A673 (cell line): ENCODE measurements around the gene SGMS1. TPM values are rescaled to one million over a fixed set of nuclear protein-coding genes. Genes with fewer than 3 reads are reported as not detected.

Experiments
- BruUV-seq: library from RNA; stranded (reverse); fragments of 400-500 nt; replicated peaks from 2 replicates; lab custom pipeline; 2021; lab: Mats Ljungman, UMichigan
- CTCF ChIA-PET: fragments of 300-600 bp; sonication (Branson Sonifier 250); formaldehyde crosslinking; loops from one replicate; lab custom pipeline; 2022; ENCODE audit warnings: antibody characterized with exemption; lab: Charles Lee
- POLR2A ChIA-PET: fragments of 300-600 bp; sonication (Branson Sonifier 250); formaldehyde crosslinking; loops from one replicate; lab custom pipeline; 2022; ENCODE audit warnings: antibody characterized with exemption; ENCODE audit not compliant: low non-redundant PET; lab: Charles Lee
- DNase-seq: peaks from one replicate; pipeline ENCODE4 v3.0.0-alpha.2; 2015; ENCODE audit warnings: low spot score
- H3K27ac ChIP-seq: fragments of 200-600 bp; sonication (generic); 2 replicates; pipeline ENCODE4 v1.5.1; 2016; ENCODE audit warnings: mixed run types, low read depth, mild to moderate bottlenecking, mixed read lengths, antibody characterized with exemption, low read length; ENCODE audit not compliant: poor library complexity, severe bottlenecking
- H3K27me3 ChIP-seq: fragments of 200-600 bp; sonication (generic); replicated peaks from 2 replicates; pipeline ENCODE4 v1.6.1; 2017; ENCODE audit warnings: mixed run types, low read depth, mild to moderate bottlenecking, mixed read lengths, antibody characterized with exemption, low read length; ENCODE audit not compliant: insufficient read depth, poor library complexity
- H3K36me3 ChIP-seq: fragments of 200-600 bp; sonication (generic); 2 replicates; pipeline ENCODE4 v1.6.1; 2016; ENCODE audit warnings: mixed run types, mild to moderate bottlenecking, mixed read lengths, antibody characterized with exemption, low read length; ENCODE audit not compliant: insufficient read depth, poor library complexity, severe bottlenecking
- H3K4me1 ChIP-seq: fragments of 200-600 bp; sonication (generic); 2 replicates; pipeline ENCODE4 v1.6.1; 2017; ENCODE audit warnings: mixed run types, mild to moderate bottlenecking, mixed read lengths, antibody characterized with exemption, low read length; ENCODE audit not compliant: insufficient read depth, poor library complexity, severe bottlenecking
- H3K4me3 ChIP-seq: fragments of 200-600 bp; sonication (generic); 2 replicates; pipeline ENCODE4 v1.5.1; 2016; ENCODE audit warnings: low read depth, mixed run types, mild to moderate bottlenecking, mixed read lengths, low read length; ENCODE audit not compliant: poor library complexity, severe bottlenecking
- H3K9me3 ChIP-seq: fragments of 200-600 bp; sonication (generic); 2 replicates; pipeline ENCODE4 v1.6.1; 2016; ENCODE audit warnings: mixed run types, low read depth, mild to moderate bottlenecking, mixed read lengths, antibody characterized with exemption, low read length; ENCODE audit not compliant: poor library complexity, severe bottlenecking
- EZH2 ChIP-seq: fragments of 200-600 bp; sonication (generic); IDR thresholded peaks from 2 replicates; pipeline ENCODE4 v1.6.1; 2017; ENCODE audit warnings: borderline replicate concordance, low read depth, mild to moderate bottlenecking, mixed read lengths, antibody characterized with exemption, low read length; ENCODE audit not compliant: poor library complexity, severe bottlenecking
- intact Hi-C: fragments of 100-400 bp; cut with micrococcal nuclease; formaldehyde crosslinking; loops from one replicate; pipeline ENCODE4 v1.10.0; 2022; ENCODE audit not compliant: unreplicated experiment
- total RNA-seq: library from RNA; stranded (reverse); gene quantifications from 2 replicates; pipeline ENCODE4 v1.2.3, GENCODE V29; 2021
- TF ChIP-seq, protein P1 (sequence below): fragments of 300-800, 200-600 bp; sonication (generic); conservative IDR thresholded peaks from 2 replicates; pipeline ENCODE4 v1.5.1; 2017; ENCODE audit warnings: low read depth, mild to moderate bottlenecking, antibody characterized with exemption, low read length, moderate library complexity, mixed read lengths

The SGMS1 gene
- total RNA-seq, 1 experiment from 2014 or later = 13.0 TPM

DNA sequence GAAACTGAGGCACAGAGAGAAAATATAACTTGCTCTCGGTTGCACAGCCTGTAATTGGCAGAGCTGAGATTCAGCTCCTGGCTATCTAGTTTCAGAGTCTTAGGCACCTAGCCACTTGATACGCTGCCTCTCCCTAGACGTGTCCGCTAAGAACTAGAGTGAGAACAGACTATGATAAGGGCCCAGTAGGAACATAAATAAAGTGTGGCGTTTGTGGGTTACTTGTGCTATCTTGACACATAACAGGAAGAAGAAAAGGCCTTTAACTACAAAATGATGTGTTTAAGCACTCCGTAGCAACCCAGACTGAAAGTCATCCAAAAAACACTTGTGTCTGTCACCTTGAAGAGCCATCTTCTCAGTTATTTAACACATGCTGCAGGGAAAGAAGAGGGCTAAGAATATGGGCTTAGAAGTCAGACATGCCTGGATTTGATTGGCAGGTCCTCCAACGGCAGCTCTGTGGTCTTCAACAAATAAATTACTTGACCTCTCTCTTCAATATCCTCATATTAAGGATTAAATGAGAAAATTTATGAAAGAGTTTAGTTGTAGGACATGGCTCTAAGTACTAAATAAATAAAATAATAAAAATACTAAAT, 96.2 kb downstream of the SGMS1 start:
- no peaks in the 10 kb centered on the region for H3K36me3 ChIP-seq
- DNase-seq = no peak
- TF ChIP-seq, protein P1, sequence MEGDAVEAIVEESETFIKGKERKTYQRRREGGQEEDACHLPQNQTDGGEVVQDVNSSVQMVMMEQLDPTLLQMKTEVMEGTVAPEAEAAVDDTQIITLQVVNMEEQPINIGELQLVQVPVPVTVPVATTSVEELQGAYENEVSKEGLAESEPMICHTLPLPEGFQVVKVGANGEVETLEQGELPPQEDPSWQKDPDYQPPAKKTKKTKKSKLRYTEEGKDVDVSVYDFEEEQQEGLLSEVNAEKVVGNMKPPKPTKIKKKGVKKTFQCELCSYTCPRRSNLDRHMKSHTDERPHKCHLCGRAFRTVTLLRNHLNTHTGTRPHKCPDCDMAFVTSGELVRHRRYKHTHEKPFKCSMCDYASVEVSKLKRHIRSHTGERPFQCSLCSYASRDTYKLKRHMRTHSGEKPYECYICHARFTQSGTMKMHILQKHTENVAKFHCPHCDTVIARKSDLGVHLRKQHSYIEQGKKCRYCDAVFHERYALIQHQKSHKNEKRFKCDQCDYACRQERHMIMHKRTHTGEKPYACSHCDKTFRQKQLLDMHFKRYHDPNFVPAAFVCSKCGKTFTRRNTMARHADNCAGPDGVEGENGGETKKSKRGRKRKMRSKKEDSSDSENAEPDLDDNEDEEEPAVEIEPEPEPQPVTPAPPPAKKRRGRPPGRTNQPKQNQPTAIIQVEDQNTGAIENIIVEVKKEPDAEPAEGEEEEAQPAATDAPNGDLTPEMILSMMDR = no peak
- no peak for TF ChIP-seq EZH2
- BruUV-seq = no TSS peak
- CTCF ChIA-PET = no interaction called here
- H3K9me3 ChIP-seq = no peaks in the 10 kb centered on the region
- no peak overlapping the region for H3K27ac ChIP-seq
- intact Hi-C loops = no loop called here
- POLR2A ChIA-PET = no interaction called here
- H3K4me3 ChIP-seq = no peak overlapping the region
- H3K4me1 ChIP-seq = no peaks in the 10 kb centered on the region
- H3K27me3 ChIP-seq = no peaks in the 10 kb centered on the region

- CTCF ChIA-PET = no interaction called here
- no peak overlapping the region for H3K4me3 ChIP-seq
- POLR2A ChIA-PET = no interaction called here
- H3K27ac ChIP-seq = no peak overlapping the region
- no peaks in the 10 kb centered on the region for H3K36me3 ChIP-seq
- DNase-seq = no peak
- intact Hi-C loops = no loop called here
- H3K4me1 ChIP-seq = no peaks in the 10 kb centered on the region
- no TSS peak for BruUV-seq
- no peaks in the 10 kb centered on the region for H3K9me3 ChIP-seq
- TF ChIP-seq EZH2 = no peak
- TF ChIP-seq, protein P1 = no peak
- no peaks in the 10 kb centered on the region for H3K27me3 ChIP-seq
These were observed 97.6 kb downstream of the SGMS1 start for GRCh38 chr10:50526185-50526584.

DNA sequence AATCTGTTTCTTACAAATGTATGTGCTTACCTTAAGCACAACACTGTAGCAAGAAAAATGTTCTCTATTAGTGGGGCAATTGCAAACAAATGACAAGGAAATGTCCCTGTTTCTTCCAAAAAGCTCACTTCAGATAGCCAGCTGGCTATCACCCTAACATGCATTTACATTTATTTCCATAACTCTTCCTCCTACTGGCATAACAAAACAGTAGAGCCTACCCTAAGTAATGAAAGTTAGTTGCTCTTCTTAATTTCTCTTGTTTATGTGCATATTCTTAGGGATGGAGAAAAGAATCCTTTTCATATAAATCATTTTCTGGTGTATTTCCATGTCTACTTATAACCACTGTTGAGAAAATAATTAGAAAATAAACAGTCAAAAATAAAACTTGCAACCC, 100.4 kb downstream of the SGMS1 start:
- no peak for DNase-seq
- BruUV-seq = no TSS peak
- Histone ChIP-seq H3K36me3 (no peaks in the 10 kb centered on the region), H3K27ac (no peak overlapping the region), H3K27me3 (no peaks in the 10 kb centered on the region), H3K4me1 (no peaks in the 10 kb centered on the region), H3K4me3 (no peak overlapping the region), H3K9me3 (no peaks in the 10 kb centered on the region)
- intact Hi-C loops = no loop called here
- CTCF ChIA-PET = no interaction called here
- TF ChIP-seq EZH2 = no peak
- TF ChIP-seq, protein P1 = no peak
- POLR2A ChIA-PET = no interaction called here
